Activated CD4-positive, alpha-beta T cell treated with anti-CD3 and anti-CD28 coated beads, Interleukin-2, amount 50 U/mL, for 16 hours (primary cell): ENCODE data around the gene MS4A4A.
"Not testable (repeated sequence)": the region's sequence is repeated elsewhere in the genome, so short reads cannot be mapped to it uniquely, and the experiment has no call there.

ENCODE experiments used
- DNase-seq: peaks from one replicate; pipeline ENCODE4 v3.0.0-alpha.2; 2020

The MS4A4A gene

DNA sequence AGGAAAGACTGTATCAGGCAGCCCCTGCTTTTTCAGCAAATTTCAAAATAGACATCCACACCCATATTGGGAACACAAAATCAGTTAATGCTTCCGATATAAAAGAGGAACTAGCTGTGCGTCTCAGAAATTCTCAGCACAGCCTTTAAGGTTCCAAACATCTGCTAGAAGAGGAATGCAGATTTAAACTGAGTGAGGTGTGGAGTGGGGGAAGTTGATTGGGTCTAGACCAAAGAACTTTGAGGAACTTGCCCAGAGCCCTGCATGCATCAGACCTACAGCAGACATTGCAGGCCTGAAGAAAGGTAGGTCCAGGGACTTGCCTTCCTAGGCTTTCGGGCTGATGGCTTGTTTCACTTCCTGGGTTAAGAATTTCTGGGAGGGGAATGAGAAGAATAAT is at the start of gene MS4A4A:
Gene MS4A4A (plus strand): TSS at position 255 of the 400 bp plus-strand sequence. CDS start 10 bp downstream, at position 265.
- DNase-seq = no peak

DNA sequence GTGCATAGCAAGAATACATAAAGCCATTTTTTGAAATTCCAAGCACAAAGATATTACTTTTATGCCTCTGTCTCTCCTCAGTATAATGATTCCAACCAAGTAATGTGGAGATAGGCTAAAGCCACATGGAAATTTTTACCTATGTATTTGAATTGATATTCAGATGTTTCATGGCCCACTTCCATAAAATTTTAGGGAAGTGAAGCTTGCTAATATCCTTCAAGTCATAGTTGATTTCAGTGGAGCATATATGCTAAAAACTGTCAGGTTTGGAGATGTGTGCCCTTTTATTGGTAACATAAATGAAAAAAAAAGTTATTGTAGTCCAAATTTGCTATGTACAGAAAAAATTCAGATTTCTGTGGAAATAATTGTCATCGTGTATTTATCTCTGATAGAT is 49.8 kb upstream of the MS4A4A start:
- DNase-seq = no peak

DNA sequence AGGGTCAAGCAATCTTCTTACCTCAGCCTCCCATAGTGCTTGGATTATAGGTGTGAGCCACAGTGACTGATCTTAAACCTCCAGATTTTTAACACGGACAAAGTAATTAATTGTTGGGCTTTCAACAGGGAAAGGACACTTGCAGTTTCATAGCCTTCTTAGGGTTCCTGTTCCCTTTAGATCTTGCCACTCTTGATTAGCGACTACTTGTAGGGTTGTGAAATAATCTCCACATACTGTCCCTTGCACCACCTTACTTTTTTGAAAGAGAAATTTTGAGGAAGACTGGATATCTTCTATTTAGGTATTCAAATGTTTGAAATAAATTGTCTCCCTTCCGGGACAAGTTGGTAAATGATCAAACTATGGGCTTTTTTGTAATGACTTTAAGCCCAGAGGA is 45.1 kb upstream of the MS4A4A start:
- DNase-seq = no peak

DNA sequence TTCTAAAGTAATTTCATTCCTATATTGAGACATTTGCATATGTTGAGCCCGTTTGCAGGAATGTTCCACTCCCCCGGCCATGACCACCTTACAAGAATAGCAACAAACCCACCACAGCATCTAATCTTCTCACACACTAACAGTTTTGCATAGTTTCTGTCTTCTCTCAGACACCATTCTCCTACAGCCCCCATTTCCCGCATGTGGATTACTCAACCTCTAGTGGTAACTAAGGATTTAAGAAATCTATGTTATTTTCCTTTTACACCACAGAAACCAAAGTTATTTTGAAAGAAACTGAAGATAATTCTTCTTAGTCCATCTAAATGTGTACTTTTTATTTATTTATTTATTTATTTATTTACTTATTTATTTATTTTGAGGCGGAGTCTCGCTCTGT is 39.8 kb upstream of the MS4A4A start:
- no peak for DNase-seq

DNA sequence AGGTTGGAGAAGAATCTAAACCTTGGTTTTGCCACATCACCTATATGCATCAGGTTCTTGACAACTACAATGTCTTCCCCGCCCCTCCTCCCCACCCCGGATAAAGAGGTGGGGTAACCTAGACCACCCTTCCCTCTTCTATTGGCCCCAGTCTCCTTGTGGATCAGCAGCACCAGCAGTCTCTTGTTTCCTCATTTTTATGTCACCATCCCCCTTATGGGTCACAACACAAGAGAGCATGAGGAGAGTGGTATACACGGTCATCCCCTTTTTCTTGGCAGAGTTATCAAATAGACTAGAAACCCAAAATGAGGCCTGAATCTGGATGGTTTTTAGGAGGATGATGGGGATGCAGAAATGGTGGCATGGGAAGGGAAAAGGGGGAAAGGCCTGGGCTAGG is 38.7 kb upstream of the MS4A4A start:
- no peak for DNase-seq

DNA sequence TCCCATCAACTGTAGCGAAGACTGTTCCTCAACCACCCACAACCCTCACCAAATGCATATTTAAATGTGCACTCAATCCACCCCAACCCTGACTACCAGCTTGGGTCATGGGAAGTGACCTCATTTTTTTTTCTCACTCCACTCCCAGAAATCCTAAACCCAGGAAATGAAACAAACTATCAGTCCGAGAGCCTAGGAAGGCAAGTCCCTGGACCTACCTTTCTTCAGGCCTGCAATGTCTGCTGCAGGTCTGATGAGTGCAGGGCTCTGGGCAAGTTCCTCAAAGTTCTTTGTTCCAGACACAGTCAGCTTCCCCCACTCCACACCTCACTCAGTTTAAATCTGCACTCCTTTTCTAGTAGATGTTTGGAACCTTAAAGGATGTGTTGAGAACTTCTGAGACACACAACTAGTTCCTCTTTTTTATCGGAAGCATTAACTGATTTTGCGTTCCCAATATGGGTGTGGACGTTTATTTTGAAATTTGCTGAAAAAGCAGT is 37.7 kb upstream of the MS4A4A start, which contains the start of gene MS4A4E:
Gene MS4A4E (minus strand): TSS at position 398 of the 500 bp plus-strand sequence. CDS start 13,082 bp downstream, outside the sequence.
- no peak for DNase-seq

DNA sequence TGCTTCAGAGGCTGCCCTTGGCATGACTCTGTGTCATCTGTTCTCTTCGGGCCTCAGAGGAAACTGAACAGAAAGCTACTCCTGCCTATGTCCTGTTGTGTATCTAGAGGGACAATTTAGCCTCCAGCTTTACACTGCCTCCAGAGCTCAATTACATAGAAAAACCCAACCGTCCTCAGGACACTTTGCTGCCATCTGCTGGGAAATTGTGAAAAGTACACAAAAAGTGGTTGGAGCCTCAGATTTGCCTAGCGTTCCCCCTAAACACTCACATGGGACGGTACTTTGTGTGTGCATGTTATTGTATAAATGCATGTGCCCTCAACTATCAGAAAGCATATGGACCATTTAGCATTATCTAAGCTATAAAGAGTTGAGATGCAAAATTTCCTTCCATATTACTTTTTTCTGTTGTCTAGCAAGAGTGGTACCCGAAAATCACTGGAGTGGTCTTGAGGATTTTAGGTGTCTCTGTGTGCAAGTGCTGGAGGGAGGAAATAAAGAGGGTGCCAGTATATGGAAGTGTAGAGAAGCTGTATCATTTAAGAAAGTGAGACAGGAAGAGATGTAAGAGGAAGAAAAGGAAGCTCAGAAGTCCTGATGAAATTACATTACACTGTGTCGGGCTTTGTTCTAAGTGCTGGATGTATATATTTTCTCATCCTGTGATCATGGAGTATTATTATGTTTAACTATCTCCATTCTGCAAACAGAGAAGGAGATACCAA is 28.8 kb upstream of the MS4A4A start:
- peak; percentile 14 for DNase-seq

DNA sequence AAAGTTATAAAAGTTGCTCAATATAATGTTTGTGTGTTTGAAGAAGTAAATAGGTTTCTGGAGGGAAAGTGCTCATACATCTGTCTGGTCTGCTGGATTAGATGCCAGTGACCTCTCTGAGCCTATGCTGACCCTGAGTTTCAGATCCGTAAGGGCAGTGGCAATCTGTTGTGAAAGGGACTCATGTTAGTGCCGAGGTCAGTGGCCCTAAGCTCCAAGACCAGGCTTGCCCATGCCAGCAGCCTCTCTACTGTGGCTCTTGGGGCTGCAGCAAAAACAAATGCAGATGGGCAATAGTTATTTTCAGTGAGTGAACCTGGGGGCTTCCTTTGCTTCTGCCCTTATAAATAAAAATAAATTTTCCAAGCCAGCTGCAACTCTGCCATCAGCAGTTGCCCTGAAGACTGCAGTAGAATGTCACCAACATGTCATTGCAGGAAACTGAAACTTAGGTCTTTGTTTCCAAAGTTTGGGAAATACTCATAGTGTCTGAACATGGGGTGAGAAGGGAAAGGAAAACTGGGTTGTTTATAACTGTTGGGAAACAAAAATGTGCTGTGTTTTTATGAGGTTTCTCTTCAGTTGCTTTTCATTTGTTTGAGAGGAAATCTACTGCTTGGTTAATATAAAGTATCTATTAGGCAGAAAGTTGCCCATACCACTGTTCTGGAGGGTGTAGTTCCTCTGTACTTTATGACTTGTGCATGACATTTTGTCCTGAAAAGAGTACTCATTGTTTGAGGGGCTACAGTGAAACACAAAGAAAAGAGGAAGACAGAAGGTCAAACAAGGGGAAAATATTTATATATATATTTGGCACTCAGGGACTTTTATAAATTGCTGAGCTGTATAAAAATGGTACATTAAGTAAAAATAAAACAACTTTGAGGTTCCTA is 28.0 kb upstream of the MS4A4A start:
- no peak for DNase-seq

DNA sequence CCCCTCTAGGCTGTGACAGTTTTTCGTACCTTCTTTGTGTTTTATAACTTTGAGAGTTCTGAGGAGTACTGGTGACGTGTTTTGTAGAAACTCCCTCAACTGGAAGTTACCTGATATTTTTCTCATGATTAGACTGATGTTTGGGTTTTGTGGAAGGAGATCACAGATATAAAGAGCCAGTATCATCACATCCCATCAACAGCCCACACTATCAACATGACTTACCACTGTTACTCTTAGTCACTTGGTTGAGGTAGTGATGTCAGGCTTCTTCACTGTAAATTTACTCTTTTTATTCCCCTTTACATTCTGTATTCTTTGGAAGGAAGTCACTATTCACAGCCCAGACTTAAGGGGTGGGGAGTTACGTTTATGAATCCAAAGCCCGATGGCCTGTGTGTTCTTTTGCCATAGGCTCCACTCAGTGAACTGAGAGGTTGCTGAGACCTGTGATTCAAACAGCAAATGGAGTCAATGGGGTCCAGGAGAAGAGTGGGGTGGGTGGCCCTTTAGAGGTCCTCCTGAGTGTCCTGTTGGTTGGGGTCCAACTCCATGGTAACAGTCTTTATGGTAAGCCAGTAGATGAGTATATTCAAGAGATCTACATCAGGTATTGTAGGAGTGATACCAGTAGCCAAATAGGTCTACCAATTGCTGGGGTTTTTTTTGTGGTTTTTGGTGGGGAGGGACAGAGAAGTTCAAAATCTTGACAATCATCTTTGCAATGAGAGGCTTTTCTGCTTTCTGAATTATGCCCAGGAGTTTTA is 22.3 kb upstream of the MS4A4A start:
- no peak for DNase-seq

DNA sequence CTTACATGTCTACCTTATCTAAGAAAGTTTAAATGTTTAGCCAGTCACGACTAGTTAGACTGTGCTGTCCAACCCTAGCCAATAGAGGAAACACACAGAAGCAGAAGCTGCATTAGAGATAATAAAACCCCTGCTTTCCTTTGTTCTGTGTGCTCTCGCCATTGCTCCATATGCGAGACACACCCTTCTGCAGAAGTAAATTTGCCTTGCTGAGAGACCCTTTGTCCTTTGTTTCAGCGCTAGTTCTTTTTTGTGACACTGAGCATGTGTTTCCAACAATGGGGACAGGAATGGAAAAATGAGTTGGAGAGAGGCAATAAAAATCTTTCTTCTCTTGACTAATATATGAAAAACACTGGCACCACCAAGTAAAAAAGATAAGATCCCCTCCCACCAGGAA is 19.5 kb upstream of the MS4A4A start:
- DNase-seq = no peak

DNA sequence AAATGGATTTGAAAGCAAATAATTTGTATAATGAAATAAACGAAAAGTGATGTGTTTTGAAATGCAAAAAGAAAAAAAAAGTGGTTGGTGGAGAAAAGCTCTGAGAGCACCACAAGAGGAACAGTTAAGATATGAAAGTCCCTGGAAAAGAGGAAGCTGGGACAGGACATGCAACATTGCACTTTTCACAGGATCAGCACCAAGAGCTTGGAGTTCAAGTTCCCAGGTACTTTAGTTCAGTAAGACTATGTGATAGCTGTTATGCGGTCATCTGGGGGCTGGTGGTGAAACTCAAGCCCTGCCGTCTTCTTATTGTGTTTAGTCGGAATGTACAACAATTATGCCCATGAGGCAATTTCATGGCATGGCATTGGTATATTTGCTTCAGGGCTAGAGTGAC is 17.1 kb upstream of the MS4A4A start:
- no peak for DNase-seq

DNA sequence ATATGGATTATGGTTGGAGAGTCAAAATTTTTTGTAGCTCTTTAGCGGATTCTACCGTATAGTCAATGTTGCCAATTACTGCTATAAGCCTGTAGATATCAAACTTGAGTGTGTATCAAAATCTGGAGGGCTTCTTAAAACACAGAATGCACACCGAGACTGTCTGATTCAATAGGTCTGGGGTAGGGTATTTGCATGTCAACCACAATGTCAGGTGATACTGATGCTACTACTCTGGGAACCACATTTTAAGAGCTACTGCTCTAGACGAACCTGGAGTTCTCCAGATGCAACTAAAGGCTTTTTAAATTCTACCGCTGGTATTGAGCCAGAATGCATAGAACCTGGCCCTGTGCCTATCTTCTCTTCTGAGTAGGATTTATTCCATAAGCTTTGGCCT is 15.8 kb upstream of the MS4A4A start:
- DNase-seq = no peak

DNA sequence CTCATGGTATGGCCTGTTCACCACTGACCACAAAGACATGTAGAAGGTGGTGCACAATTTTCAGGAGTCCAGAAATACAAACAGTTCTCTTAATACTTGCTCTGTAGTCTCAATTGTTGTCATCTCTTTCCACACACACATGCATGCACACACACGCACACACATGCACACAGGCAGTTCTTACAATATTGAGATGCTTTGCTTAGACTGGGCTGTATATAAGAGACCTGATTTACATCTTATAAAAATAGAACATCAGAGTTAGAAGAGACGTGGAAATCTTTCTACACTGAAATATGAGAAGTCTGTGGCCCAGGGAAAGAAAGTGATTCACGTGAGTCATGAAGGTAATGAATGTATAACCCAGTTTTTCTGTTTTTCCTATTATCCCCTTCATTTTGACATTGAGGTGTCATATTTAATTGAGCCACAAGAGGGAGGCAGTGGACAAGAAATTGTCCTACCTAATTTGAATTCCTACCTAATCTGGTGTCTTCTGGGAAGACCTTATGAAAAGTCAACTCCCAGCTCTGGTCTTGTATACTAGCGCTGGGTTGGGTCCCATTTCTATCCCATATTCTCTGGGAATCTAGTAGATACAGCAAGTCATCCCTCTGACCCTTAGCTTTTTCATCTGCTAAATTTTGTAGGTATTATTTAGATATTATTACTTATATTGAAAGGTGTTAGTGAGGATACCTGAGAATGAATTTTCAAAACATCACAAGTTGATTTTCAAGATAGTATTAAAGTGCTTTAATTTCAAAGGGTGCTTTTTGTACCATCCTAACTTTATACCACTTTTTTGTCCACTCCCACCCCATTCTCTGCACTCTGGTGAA is 14.9 kb upstream of the MS4A4A start:
- peak; percentile 38 for DNase-seq

DNA sequence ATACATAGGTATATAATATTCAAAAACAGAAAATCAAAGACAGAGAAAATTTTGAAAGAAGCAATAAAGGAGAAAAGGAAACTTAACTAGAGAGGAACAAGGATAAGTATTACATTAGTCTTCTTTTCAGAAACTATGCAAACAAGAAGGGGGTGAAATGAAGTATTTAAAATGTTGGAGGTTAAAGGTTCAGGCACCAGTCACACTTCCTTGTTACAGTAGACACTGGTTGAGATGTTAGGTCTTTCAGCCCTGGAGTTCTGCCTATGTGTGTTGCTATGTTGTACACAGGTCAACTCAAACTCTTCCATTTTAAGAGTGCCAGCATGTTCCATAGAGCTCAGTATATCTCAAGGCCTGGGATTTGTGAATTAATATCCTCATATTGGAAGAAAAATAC is 6.0 kb upstream of the MS4A4A start:
- no peak for DNase-seq

DNA sequence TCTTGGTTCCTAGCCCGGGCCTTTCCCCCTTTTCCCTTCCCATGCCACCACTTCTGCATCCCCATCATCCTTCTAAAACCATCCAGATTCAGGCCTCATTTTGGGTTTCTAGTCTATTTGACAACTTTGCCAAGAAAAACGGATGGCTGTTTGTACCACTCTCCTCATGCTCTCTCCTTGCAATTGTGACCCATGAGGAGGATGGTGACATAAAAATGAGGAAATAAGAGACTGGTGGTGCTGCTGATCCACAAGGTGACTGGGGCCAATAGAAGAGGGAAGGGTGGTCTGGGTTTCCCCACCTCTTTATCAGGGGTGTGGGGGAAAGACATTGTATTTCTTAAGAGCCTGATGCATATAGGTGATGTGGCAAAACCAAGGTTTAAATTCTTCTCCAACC is 1.0 kb downstream of the MS4A4A start:
- DNase-seq = no peak

DNA sequence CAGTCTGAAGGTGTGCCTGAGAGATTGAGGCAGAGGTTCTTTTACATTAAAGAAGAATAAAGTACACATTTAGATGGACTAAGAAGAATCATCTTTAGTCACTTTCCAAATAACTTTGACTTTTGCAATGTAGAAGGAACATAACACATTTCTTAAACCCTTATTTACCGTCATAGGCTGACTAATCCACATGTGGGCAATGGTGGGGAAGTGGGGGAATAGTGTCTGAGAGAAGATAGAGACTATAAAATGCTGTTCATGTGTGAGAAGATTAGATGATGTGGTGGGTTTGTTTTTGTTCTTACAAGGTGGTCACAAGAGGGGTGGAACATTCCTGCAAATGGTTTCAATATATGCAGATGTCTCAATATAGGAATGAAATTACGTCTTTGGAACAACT is 1.8 kb downstream of the MS4A4A start:
- DNase-seq = no peak

DNA sequence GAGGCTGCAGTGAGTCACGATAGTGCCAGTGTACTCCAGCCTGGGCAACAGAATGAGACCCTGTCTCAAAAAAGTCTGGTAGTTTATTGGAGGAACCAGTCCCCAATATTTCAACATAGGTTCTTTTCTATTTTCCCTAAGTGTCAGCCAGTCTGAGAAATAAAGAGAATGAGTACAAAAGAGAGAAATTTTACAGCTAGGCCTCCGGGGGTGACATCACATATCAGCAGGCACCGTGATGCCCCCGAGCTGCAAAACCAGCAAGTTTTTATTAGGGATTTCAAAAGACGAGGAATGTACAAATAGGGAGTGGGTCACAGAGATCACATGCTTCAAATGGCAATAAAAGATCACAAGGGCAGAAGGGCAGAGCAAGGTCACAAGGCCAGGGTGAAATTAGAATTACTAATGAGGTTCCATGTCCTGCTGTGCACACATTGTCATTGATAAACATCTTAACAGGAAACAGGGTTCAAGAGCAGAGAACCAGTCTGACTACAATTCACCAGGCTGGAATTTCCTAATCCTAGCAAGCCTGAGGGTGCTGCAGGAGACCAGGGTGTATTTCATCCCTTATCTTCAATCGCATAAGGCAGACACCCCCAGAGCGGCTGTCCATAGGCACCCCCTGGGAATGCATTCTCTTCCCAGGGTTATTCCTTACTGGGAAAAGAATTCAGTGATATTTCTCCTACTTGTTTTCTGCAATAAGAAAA is 5.1 kb downstream of the MS4A4A start:
- not testable (repeated sequence) for DNase-seq

DNA sequence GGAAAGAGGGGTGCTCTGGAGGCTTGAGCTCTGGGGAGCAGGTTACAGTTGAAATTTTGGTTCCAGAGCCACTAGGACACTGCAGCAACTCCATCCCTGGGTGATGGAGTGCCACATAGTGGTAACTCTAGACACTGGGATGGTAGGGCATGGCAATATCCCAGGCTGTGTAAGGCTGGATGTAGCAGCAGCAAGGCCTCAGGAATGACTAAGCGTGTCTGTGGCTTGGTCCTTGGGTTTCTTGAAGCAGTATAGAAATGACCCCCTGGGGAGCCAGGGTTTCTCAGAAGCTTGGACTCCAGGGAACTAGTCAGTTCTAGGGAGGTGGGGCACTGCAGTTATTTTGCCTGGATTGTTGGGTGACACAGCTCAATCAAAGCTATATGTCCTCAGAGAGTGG is 8.1 kb downstream of the MS4A4A start:
- no peak for DNase-seq

DNA sequence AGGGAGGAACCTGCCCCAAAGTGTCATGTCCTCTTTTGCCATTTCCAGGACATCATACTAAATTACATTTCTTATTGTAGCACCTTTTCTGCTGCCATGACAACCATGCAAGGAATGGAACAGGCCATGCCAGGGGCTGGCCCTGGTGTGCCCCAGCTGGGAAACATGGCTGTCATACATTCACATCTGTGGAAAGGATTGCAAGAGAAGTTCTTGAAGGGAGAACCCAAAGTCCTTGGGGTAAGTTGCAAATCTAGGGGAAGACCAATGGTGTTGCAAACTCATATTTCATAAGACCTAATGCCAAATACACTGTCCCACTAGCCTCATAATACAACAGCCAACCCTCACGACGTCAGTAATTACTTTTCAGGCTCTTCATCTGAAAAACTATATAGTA is 11.7 kb downstream of the MS4A4A start:
- DNase-seq = no peak

DNA sequence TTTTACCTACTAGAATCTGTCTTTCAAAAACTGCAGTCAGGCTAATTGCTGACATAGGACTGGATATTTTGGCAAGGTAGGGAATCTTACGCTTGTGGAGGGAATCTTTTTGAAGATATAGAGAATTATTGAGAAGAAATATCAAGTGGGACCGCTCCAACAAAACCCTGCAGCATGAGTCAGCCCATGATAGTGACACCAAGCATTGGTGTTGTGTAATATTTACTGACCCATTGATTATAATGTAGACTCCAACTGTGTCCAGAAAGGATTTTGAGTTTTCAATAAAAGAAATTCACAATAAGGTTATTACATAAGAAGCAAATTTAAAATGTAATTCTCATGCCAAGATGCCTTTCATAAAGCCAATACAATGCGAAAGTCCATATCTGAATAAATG is 20.7 kb downstream of the MS4A4A start:
- no peak for DNase-seq

DNA sequence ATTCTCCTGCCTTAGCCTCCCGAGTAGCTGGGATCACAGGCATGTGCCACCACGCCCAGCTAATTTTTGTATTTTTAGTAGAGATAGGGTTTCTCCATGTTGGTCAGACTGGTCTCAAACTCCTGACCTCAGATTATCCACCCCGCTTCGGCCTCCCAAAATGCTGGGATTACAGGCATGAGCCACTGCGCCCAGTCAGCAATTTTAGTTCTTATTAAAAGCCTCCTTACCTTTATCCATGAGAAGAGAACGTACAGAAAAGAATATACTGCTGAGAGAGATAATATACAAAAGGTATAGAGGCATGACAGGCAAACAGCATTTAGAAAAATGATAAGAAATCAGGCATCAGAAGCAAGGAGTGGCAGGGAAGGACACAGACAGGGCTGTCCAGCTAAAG is 21.4 kb downstream of the MS4A4A start:
- not testable (repeated sequence) for DNase-seq

DNA sequence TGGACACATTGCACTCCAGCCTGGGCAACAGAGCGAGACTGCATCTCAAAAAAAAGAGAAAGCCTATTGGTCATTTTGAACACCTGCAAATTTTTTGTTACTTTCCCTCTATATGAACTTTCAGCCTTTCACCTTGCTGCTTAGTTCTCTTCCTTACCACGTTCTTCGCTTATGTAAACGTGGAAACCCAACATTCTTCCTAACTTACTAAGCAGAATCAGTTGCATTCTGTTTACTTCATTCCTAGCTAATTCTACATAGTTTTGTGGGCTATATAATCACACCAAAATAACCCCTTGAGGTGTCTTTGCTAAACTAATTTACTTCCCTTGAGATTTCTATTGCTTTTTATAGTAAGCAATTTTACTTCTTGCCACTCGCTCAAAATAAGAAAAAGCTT is 23.2 kb downstream of the MS4A4A start:
- DNase-seq = no peak
